Erythroblast (primary cell): ENCODE data around the gene CFB.

Experiments used
- GATA1 ChIP-seq: IDR thresholded peaks from 2 replicates; pipeline ENCODE4 v1.6.1; 2011; ENCODE audit warnings: low read depth, mild to moderate bottlenecking, control low read depth, low read length, moderate library complexity
- POLR2A ChIP-seq: IDR thresholded peaks from 2 replicates; pipeline ENCODE4 v1.6.1; 2011; ENCODE audit warnings: mild to moderate bottlenecking, low read length

GRCh38 chr6:31922942-31923341, 23.0 kb upstream of the CFB start:
- TF ChIP-seq POLR2A: no peak
- TF ChIP-seq GATA1: no peak
